MM.1S (cell line): Measurements from ENCODE around the gene MYMX.
A peak's percentile ranks its signal among the peaks of the same experiment; 100 is the strongest.

Experiments
- DNase-seq: peaks from one replicate; pipeline ENCODE4 v3.0.0-alpha.2; 2015
- H2AFZ ChIP-seq: fragments of 300-600 bp; sonication (generic); 2 replicates; pipeline ENCODE4 v1.6.0; 2016; ENCODE audit warnings: antibody characterized with exemption, low read length
- H3F3A ChIP-seq: fragments of 300-600 bp; sonication (generic); 2 replicates; pipeline ENCODE4 v1.6.1; 2016; ENCODE audit warnings: mild to moderate bottlenecking, antibody characterized with exemption, low read length, moderate library complexity, mixed read lengths; ENCODE audit not compliant: insufficient read depth
- H3K27ac ChIP-seq: fragments of 300-600 bp; sonication (generic); 2 replicates; pipeline ENCODE4 v1.5.1; 2016; ENCODE audit warnings: mild to moderate bottlenecking, low read length
- H3K27me3 ChIP-seq: fragments of 300-600 bp; sonication (generic); replicated peaks from 2 replicates; pipeline ENCODE4 v1.6.0; 2016; ENCODE audit warnings: low read length; ENCODE audit not compliant: insufficient read depth
- H3K36me3 ChIP-seq: fragments of 300-600 bp; sonication (generic); replicated peaks from 2 replicates; pipeline ENCODE4 v1.6.1; 2016; ENCODE audit warnings: mild to moderate bottlenecking, low read length, mixed read lengths; ENCODE audit not compliant: insufficient read depth
- H3K4me1 ChIP-seq: fragments of 300-600 bp; sonication (generic); 2 replicates; pipeline ENCODE4 v1.6.1; 2016; ENCODE audit warnings: low read length, mixed read lengths
- H3K4me2 ChIP-seq: fragments of 300-600 bp; sonication (generic); 2 replicates; pipeline ENCODE4 v1.6.0; 2016; ENCODE audit warnings: low read depth, low read length
- H3K4me3 ChIP-seq: fragments of 300-600 bp; sonication (generic); 2 replicates; pipeline ENCODE4 v1.5.1; 2016; ENCODE audit warnings: low read length, mixed read lengths
- H3K79me2 ChIP-seq: fragments of 300-600 bp; sonication (generic); 2 replicates; pipeline ENCODE4 v1.6.1; 2016; ENCODE audit warnings: mixed run types, low read length, mixed read lengths
- H3K9ac ChIP-seq: fragments of 300-600 bp; sonication (generic); 2 replicates; pipeline ENCODE4 v1.6.1; 2016; ENCODE audit warnings: low read length, mixed read lengths
- H3K9me2 ChIP-seq: fragments of 300-600 bp; sonication (generic); replicated peaks from 2 replicates; pipeline ENCODE4 v1.6.1; 2016; ENCODE audit warnings: mild to moderate bottlenecking, low read length, mixed read lengths; ENCODE audit not compliant: insufficient read depth
- H3K9me3 ChIP-seq: fragments of 300-600 bp; sonication (generic); replicated peaks from 2 replicates; pipeline ENCODE4 v1.6.1; 2016; ENCODE audit warnings: mild to moderate bottlenecking, low read length, mixed read lengths; ENCODE audit not compliant: insufficient read depth
- H4K20me1 ChIP-seq: fragments of 300-600 bp; sonication (generic); 2 replicates; pipeline ENCODE4 v1.6.1; 2016; ENCODE audit warnings: mild to moderate bottlenecking, low read length, moderate library complexity, mixed read lengths; ENCODE audit not compliant: insufficient read depth
- CTCF ChIP-seq: fragments of 300-600 bp; sonication (generic); IDR thresholded peaks from 2 replicates; pipeline ENCODE4 v1.5.1; 2016; ENCODE audit warnings: antibody characterized with exemption, low read length, mixed read lengths
- EZH2 ChIP-seq: fragments of 300-600 bp; sonication (generic); optimal IDR thresholded peaks from 2 replicates; pipeline ENCODE3; 2017; ENCODE audit warnings: low read depth, mild to moderate bottlenecking, antibody characterized with exemption, low read length, mixed read lengths
- EZH2phosphoT487 ChIP-seq: fragments of 300-600 bp; sonication (generic); IDR thresholded peaks from 2 replicates; pipeline ENCODE4 v1.6.1; 2018; ENCODE audit warnings: antibody characterized with exemption, low read length

Gene MYMX

GRCh38 chr6:44232676-44233566, 16.2 kb downstream of the MYMX start:
- H3K27me3 ChIP-seq = no peaks in the 10 kb centered on the region
- H3K9ac ChIP-seq = no peak overlapping the region
- H4K20me1 ChIP-seq = no peaks in the 10 kb centered on the region

GRCh38 chr6:44233567-44234100, 16.9 kb downstream of the MYMX start:
- Histone ChIP-seq H2AFZ (no peak overlapping the region), H3K79me2 (no peaks in the 10 kb centered on the region), H3K4me2 (no peak overlapping the region), H3K27me3 (no peaks in the 10 kb centered on the region), H3K4me3 (no peak overlapping the region), H4K20me1 (no peaks in the 10 kb centered on the region), H3K9me3 (no peaks in the 10 kb centered on the region), H3K36me3 (no peaks in the 10 kb centered on the region; the same call in 1 of the 2 replicates), H3K27ac (no peak overlapping the region), H3K9me2 (no peaks in the 10 kb centered on the region), H3K9ac (no peak overlapping the region), H3K4me1 (peaks cover 5% of the 10 kb centered on the region), H3F3A (0 out of 2 replicates have a peak, but pooled peaks cover 7% of the 10 kb centered on the region)
- no peak for DNase-seq
- TF ChIP-seq CTCF (no peak), EZH2phosphoT487 (no peak), EZH2 (no peak)

More at GRCh38 chr6:44232676-44233566, 16.2 kb downstream of the MYMX start:
- TF ChIP-seq EZH2 (no peak), EZH2phosphoT487 (no peak), CTCF (no peak)
- Histone ChIP-seq H3K9me3 (no peaks in the 10 kb centered on the region), H3K4me1 (peaks cover 5% of the 10 kb centered on the region), H3K4me3 (no peak overlapping the region), H2AFZ (no peak overlapping the region), H3K36me3 (no peaks in the 10 kb centered on the region; the same call in 1 of the 2 replicates), H3K79me2 (0 out of 2 replicates have a peak, but pooled peaks cover 3% of the 10 kb centered on the region), H3K27ac (no peak overlapping the region), H3K4me2 (no peak overlapping the region), H3F3A (0 out of 2 replicates have a peak, but pooled peaks cover 7% of the 10 kb centered on the region), H3K9me2 (no peaks in the 10 kb centered on the region)
- no peak for DNase-seq

- H3K27ac ChIP-seq = no peak overlapping the region
- H2AFZ ChIP-seq = no peak overlapping the region
- TF ChIP-seq CTCF (peak; percentile 56), EZH2 (no peak), EZH2phosphoT487 (no peak)
- no peaks in the 10 kb centered on the region for H3K79me2 ChIP-seq
- H3K4me1 ChIP-seq = peaks cover 5% of the 10 kb centered on the region
- no peak overlapping the region for H3K4me3 ChIP-seq
- no peaks in the 10 kb centered on the region; the same call in 1 of the 2 replicates for H3K36me3 ChIP-seq
- H3K27me3 ChIP-seq = no peaks in the 10 kb centered on the region
- H3K9ac ChIP-seq = no peak overlapping the region
- H3K4me2 ChIP-seq = no peak overlapping the region
- no peaks in the 10 kb centered on the region for H4K20me1 ChIP-seq
- no peaks in the 10 kb centered on the region for H3K9me3 ChIP-seq
- no peaks in the 10 kb centered on the region for H3K9me2 ChIP-seq
- no peak for DNase-seq
- 0 out of 2 replicates have a peak, but pooled peaks cover 7% of the 10 kb centered on the region for H3F3A ChIP-seq
Observed at GRCh38 chr6:44234101-44235025, 17.6 kb downstream of the MYMX start.
